Suprapubic skin (tissue), 3 donors: Measurements from ENCODE around the gene NKAPD1.

Source experiments
- EP300 ChIP-seq: sonication (generic); formaldehyde crosslinking; IDR thresholded peaks from one replicate; pipeline ENCODE4 v1.6.1; 2017; ENCODE audit warnings: antibody characterized with exemption
- TF ChIP-seq, protein P1 (sequence below), 2 donors: fragments of 200-600 bp in 1 of 2; fragments of 450-650 bp in 1 of 2; sonication (generic) in 1 of 2; IDR thresholded peaks; one replicate each; pipeline ENCODE4 v1.5.1; 2016 to 2019; ENCODE audit warnings: antibody characterized with exemption in 2 of 2, mild to moderate bottlenecking in 1 of 2, moderate library complexity in 1 of 2

DNA sequence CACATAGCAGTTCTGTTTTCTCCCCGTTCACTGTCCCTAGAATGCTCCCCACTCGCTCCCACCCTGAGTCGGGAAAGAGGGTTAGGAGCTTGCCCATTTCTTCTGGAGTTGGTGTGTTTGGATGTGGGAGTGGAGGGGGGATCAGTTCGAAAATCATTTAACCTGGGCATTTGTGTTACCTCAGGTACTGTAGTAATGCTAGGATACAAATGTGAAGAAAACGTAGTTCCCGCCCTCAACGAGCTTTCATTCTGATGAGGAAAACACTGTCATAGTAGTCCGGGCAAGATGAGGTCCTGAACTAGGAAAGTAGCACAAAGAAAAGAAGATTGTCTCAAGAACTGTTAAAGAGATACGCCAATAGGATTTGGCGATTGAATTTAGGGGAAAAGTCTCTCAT, 13.1 kb downstream of the NKAPD1 start:
- no peak for TF ChIP-seq EP300
- TF ChIP-seq, protein P1, sequence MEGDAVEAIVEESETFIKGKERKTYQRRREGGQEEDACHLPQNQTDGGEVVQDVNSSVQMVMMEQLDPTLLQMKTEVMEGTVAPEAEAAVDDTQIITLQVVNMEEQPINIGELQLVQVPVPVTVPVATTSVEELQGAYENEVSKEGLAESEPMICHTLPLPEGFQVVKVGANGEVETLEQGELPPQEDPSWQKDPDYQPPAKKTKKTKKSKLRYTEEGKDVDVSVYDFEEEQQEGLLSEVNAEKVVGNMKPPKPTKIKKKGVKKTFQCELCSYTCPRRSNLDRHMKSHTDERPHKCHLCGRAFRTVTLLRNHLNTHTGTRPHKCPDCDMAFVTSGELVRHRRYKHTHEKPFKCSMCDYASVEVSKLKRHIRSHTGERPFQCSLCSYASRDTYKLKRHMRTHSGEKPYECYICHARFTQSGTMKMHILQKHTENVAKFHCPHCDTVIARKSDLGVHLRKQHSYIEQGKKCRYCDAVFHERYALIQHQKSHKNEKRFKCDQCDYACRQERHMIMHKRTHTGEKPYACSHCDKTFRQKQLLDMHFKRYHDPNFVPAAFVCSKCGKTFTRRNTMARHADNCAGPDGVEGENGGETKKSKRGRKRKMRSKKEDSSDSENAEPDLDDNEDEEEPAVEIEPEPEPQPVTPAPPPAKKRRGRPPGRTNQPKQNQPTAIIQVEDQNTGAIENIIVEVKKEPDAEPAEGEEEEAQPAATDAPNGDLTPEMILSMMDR (IDR thresholded peaks at IDR 0.05): no peak
